Keratinocyte (primary cell): Measurements from ENCODE around the gene NINJ2. TPM values are rescaled to one million over a fixed set of nuclear protein-coding genes. Genes with fewer than 3 reads are reported as not detected.

Source experiments
- DNase-seq: peaks from one replicate; pipeline ENCODE4 v3.0.0-alpha.2; 2011; ENCODE audit warnings: low read depth, missing footprints, low spot score
- FAIRE-seq: peaks from 2 replicates; lab custom pipeline; 2011; peaks lifted over from hg19 to GRCh38; lab: Jason Lieb, UNC
- H2AFZ ChIP-seq: 2 replicates; pipeline ENCODE4 v1.6.0; 2012; ENCODE audit warnings: low read length, control low read depth, inconsistent platforms; ENCODE audit not compliant: control insufficient read depth
- H3K27ac ChIP-seq: 2 replicates; pipeline ENCODE4 v1.5.1; 2011; ENCODE audit warnings: low read length; ENCODE audit not compliant: control insufficient read depth, insufficient read depth
- H3K27me3 ChIP-seq: 3 replicates; pipeline ENCODE4 v1.6.0; 2011; ENCODE audit warnings: low read length; ENCODE audit not compliant: control insufficient read depth, insufficient read depth; ENCODE audit errors: extremely low read depth
- H3K36me3 ChIP-seq, 2 experiments: 2 replicates in 1 of 2; 3 replicates in 1 of 2; pipeline ENCODE4 v1.5.1; 2011; ENCODE audit warnings: low read length in 2 of 2, mild to moderate bottlenecking in 1 of 2; ENCODE audit not compliant: control insufficient read depth in 2 of 2, insufficient read depth in 2 of 2; ENCODE audit errors: extremely low read depth in 1 of 2
- H3K4me1 ChIP-seq: 3 replicates; pipeline ENCODE4 v1.5.1; 2011; ENCODE audit warnings: low read length; ENCODE audit not compliant: control insufficient read depth, insufficient read depth; ENCODE audit errors: extremely low read depth
- H3K4me2 ChIP-seq: 3 replicates; pipeline ENCODE4 v1.6.0; 2011; ENCODE audit warnings: low read depth, low read length; ENCODE audit not compliant: control insufficient read depth, insufficient read depth; ENCODE audit errors: extremely low read depth
- H3K4me3 ChIP-seq, 3 experiments: fragments of 200-600 bp in 1 of 3; sonication (generic) in 1 of 3; 2 replicates in 2 of 3; 3 replicates in 1 of 3; pipeline ENCODE4 v1.5.1; 2011 to 2016; ENCODE audit warnings: low read length in 3 of 3, mild to moderate bottlenecking in 3 of 3, control low read depth in 2 of 3, inconsistent platforms in 1 of 3, low read depth in 1 of 3, mixed read lengths in 1 of 3, mixed run types in 1 of 3, moderate library complexity in 1 of 3; ENCODE audit not compliant: control insufficient read depth in 2 of 3, insufficient read depth in 2 of 3; ENCODE audit errors: extremely low read depth in 1 of 3
- H3K79me2 ChIP-seq: 2 replicates; pipeline ENCODE4 v1.6.0; 2012; ENCODE audit warnings: low read length; ENCODE audit not compliant: control insufficient read depth, insufficient read depth
- H3K9ac ChIP-seq: 3 replicates; pipeline ENCODE4 v1.6.0; 2011; ENCODE audit warnings: low read length; ENCODE audit not compliant: control insufficient read depth, insufficient read depth; ENCODE audit errors: extremely low read depth
- H3K9me1 ChIP-seq: 3 replicates; pipeline ENCODE4 v1.6.0; 2011; ENCODE audit warnings: low read length; ENCODE audit not compliant: control insufficient read depth, insufficient read depth; ENCODE audit errors: extremely low read depth
- H3K9me3 ChIP-seq: 2 replicates; pipeline ENCODE4 v1.5.1; 2012; ENCODE audit warnings: low read depth, low read length; ENCODE audit not compliant: control insufficient read depth
- H4K20me1 ChIP-seq: 3 replicates; pipeline ENCODE4 v1.6.0; 2011; ENCODE audit warnings: low read length; ENCODE audit not compliant: control insufficient read depth, insufficient read depth; ENCODE audit errors: extremely low read depth
- EZH2 ChIP-seq: IDR thresholded peaks from one replicate; pipeline ENCODE4 v1.6.1; 2012; ENCODE audit warnings: inconsistent platforms, mild to moderate bottlenecking, low read length, moderate library complexity
- dilution Hi-C: fragments of 300-500 bp; cut with MboI; formaldehyde crosslinking; loops from one replicate; pipeline ENCODE4 v1.7.0; 2020; ENCODE audit warnings: low sequenced_read_pairs; ENCODE audit not compliant: extremely low pct_ligation_motif_present
- polyA plus RNA-seq, 5 experiments: library from polyadenylated mRNA; depleted of rRNA in 3 of 5; stranded (reverse) in 3 of 5; stranded (forward) in 1 of 5; unstranded in 1 of 5; fragments of >200 nt; gene quantifications; 1 replicate in 1 of 5; 2 replicates in 3 of 5; 3 replicates in 1 of 5; pipeline versions ENCODE4 v1.2.1 to v1.2.3, GENCODE V29; 2011 to 2012; ENCODE audit warnings: missing spikeins in 2 of 5, low read depth in 1 of 5, low replicate concordance in 1 of 5
- TF ChIP-seq, protein P1 (sequence below), 3 experiments: IDR thresholded peaks in 1 of 3; conservative IDR thresholded peaks in 1 of 3; optimal IDR thresholded peaks in 1 of 3; 2 replicates in 2 of 3; 3 replicates in 1 of 3; pipeline versions ENCODE3 to v1.5.1; 2011; ENCODE audit warnings: low read length in 3 of 3, mild to moderate bottlenecking in 3 of 3, moderate library complexity in 2 of 3, control low read depth in 1 of 3, inconsistent platforms in 1 of 3; ENCODE audit not compliant: insufficient read depth in 2 of 3; ENCODE audit errors: extremely low read depth in 1 of 3

The NINJ2 gene
- polyA plus RNA-seq, 1 donor (not counting 4 experiments of a cell fraction or from before 2014, with no cell fraction given): 0.58 TPM

DNA sequence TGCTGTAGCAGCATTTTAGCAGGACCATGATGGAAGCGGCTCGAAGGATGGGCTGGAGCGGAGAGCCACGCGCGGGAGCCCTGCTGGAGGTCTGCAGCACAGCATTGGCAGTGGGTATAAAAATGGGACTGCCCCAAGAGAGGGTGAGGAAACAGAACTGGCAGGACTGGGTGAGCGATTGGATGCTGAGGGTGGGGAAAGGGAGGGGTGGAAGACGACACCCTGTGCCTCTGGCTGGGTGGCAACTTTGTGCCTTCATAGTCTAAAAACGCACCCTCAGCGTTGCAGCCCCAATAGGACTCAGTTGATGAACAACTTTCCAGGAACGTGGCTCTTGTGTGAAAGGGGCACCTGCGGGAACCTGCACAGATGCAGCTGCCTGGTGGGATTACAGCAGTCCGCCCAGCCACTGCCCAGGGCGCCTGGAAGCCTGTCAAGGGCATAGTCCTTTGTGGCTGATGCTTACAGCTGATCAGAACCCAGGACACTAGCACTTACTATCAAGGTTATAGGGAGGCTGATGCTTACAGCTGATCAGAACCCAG lies 73.0 kb downstream of the NINJ2 start:
- Histone ChIP-seq H3K4me3 (no peak overlapping the region), H3K27ac (no peak overlapping the region), H3K27me3 (no peaks in the 10 kb centered on the region), H3K36me3 (no peaks in the 10 kb centered on the region), H3K4me2 (peak overlapping the region; percentile 27), H3K9ac (no peak overlapping the region), H3K79me2 (no peaks in the 10 kb centered on the region), H2AFZ (no peak overlapping the region), H4K20me1 (no peaks in the 10 kb centered on the region), H3K4me1 (peaks cover 12% of the 10 kb centered on the region), H3K9me3 (no peaks in the 10 kb centered on the region), H3K9me1 (no peaks in the 10 kb centered on the region)
- dilution Hi-C loops: no loop called here
- DNase-seq (no peak), FAIRE-seq (no peak)
- TF ChIP-seq, protein P1, sequence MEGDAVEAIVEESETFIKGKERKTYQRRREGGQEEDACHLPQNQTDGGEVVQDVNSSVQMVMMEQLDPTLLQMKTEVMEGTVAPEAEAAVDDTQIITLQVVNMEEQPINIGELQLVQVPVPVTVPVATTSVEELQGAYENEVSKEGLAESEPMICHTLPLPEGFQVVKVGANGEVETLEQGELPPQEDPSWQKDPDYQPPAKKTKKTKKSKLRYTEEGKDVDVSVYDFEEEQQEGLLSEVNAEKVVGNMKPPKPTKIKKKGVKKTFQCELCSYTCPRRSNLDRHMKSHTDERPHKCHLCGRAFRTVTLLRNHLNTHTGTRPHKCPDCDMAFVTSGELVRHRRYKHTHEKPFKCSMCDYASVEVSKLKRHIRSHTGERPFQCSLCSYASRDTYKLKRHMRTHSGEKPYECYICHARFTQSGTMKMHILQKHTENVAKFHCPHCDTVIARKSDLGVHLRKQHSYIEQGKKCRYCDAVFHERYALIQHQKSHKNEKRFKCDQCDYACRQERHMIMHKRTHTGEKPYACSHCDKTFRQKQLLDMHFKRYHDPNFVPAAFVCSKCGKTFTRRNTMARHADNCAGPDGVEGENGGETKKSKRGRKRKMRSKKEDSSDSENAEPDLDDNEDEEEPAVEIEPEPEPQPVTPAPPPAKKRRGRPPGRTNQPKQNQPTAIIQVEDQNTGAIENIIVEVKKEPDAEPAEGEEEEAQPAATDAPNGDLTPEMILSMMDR (optimal IDR thresholded peaks at IDR 0.05 in 1 of 3, IDR thresholded peaks at IDR 0.05 in 1 of 3, conservative IDR thresholded peaks at IDR 0.05 in 1 of 3; ENCODE audit: extremely low read depth in 1 of 3, insufficient read depth in 2 of 3, low read length in 3 of 3): no peak
- no peak for TF ChIP-seq EZH2

DNA sequence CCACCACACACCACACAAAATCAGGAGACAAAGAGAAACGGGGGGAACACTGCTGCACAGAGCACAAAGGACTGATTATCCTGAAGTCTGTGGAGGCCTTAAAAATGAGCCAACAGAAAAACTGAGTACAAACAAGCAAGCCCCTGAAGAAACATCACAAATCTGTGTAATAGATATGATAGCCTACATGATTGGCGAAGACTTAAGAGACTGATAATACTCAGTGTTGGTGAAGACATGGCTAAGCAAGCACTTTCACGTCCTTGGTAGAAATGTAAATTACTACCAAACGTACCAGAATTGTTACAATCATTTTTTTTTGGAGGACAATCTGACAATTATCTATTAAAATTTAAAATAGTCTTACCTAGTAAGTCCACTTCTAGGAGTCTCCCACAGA lies 74.6 kb downstream of the NINJ2 start:
- FAIRE-seq (no peak), DNase-seq (no peak)
- TF ChIP-seq, protein P1 (optimal IDR thresholded peaks at IDR 0.05 in 1 of 3, IDR thresholded peaks at IDR 0.05 in 1 of 3, conservative IDR thresholded peaks at IDR 0.05 in 1 of 3; ENCODE audit: extremely low read depth in 1 of 3, insufficient read depth in 2 of 3, low read length in 3 of 3): no peak
- TF ChIP-seq EZH2: no peak
- Histone ChIP-seq H3K36me3 (no peaks in the 10 kb centered on the region), H3K79me2 (no peaks in the 10 kb centered on the region), H4K20me1 (no peaks in the 10 kb centered on the region), H3K27ac (no peak overlapping the region), H3K4me2 (no peak overlapping the region), H3K4me3 (no peak overlapping the region), H3K9me1 (no peaks in the 10 kb centered on the region), H3K4me1 (peaks cover 12% of the 10 kb centered on the region), H3K9me3 (no peaks in the 10 kb centered on the region), H3K9ac (no peak overlapping the region), H3K27me3 (no peaks in the 10 kb centered on the region), H2AFZ (no peak overlapping the region)
- dilution Hi-C loops: no loop called here
